ENCODE measurements around the gene FMN2.

The FMN2 gene

GRCh38 chr1:240462277-240462676 lies 370.6 kb downstream of the FMN2 start:
- FAIRE-seq = no peak

- FAIRE-seq = no peak
These were observed 371.2 kb downstream of the FMN2 start for GRCh38 chr1:240462766-240463395.

GRCh38 chr1:240464099-240464498 lies 372.4 kb downstream of the FMN2 start:
- no peak for FAIRE-seq

GRCh38 chr1:240465531-240465940 lies 373.9 kb downstream of the FMN2 start:
- no peak for FAIRE-seq

- no peak for FAIRE-seq
These were observed 374.8 kb downstream of the FMN2 start for GRCh38 chr1:240466509-240466908.

GRCh38 chr1:240467895-240468294 lies 376.2 kb downstream of the FMN2 start:
- FAIRE-seq = no peak

- no peak for FAIRE-seq
These were observed 377.0 kb downstream of the FMN2 start for GRCh38 chr1:240468656-240469055.

- no peak for FAIRE-seq
These were observed 382.5 kb downstream of the FMN2 start for GRCh38 chr1:240474133-240474614.

- FAIRE-seq = no peak
These were observed 384.1 kb downstream of the FMN2 start for GRCh38 chr1:240475832-240476231.

GRCh38 chr1:240478536-240478935 lies 386.9 kb downstream of the FMN2 start:
- no peak for FAIRE-seq

GRCh38 chr1:240484804-240485443 lies 393.2 kb downstream of the FMN2 start:
- FAIRE-seq = no peak

GRCh38 chr1:240486611-240487010 lies 394.9 kb downstream of the FMN2 start:
- FAIRE-seq = no peak

GRCh38 chr1:240487493-240487892 lies 395.8 kb downstream of the FMN2 start:
- no peak for FAIRE-seq

- FAIRE-seq = no peak
These were observed 399.5 kb downstream of the FMN2 start for GRCh38 chr1:240491156-240491555.

- no peak for FAIRE-seq
These were observed 400.1 kb downstream of the FMN2 start for GRCh38 chr1:240491796-240492195.

- FAIRE-seq = no peak
These were observed 401.3 kb downstream of the FMN2 start for GRCh38 chr1:240492832-240493440.

GRCh38 chr1:240495601-240496000 lies 403.9 kb downstream of the FMN2 start:
- FAIRE-seq = no peak

- no peak for FAIRE-seq
These were observed 404.7 kb downstream of the FMN2 start for GRCh38 chr1:240496356-240496755.

- no peak for FAIRE-seq
These were observed 405.3 kb downstream of the FMN2 start for GRCh38 chr1:240496941-240497340.

- no peak for FAIRE-seq
These were observed 406.2 kb downstream of the FMN2 start for GRCh38 chr1:240497908-240498307.

- FAIRE-seq = no peak
These were observed 406.7 kb downstream of the FMN2 start for GRCh38 chr1:240498335-240498734.

GRCh38 chr1:240499012-240499411 lies 407.3 kb downstream of the FMN2 start:
- FAIRE-seq = no peak

- FAIRE-seq = no peak
These were observed 409.0 kb downstream of the FMN2 start for GRCh38 chr1:240500647-240501046.

- FAIRE-seq = no peak
These were observed 409.4 kb downstream of the FMN2 start for GRCh38 chr1:240501115-240501514.

Measured in A204.1 (cell line).